HuH-7 (cell line): ENCODE measurements around the gene TNIK.

Experiments
- DNase-seq: peaks from one replicate; pipeline ENCODE4 v3.0.0; 2011; ENCODE audit warnings: low spot score

The TNIK gene

GRCh38 chr3:171186817-171187500 lies 273.2 kb downstream of the TNIK start:
- DNase-seq: no peak

- no peak for DNase-seq
Measured at GRCh38 chr3:171186383-171186782, 273.8 kb downstream of the TNIK start.

- DNase-seq: no peak
Measured at GRCh38 chr3:171185959-171186358, 274.2 kb downstream of the TNIK start.

GRCh38 chr3:171184372-171184771 lies 275.8 kb downstream of the TNIK start:
- no peak for DNase-seq

- peak; percentile 21 for DNase-seq
Measured at GRCh38 chr3:171183042-171183441, 277.2 kb downstream of the TNIK start.

- DNase-seq: no peak
Measured at GRCh38 chr3:171181907-171182690, 278.1 kb downstream of the TNIK start.

- no peak for DNase-seq
Measured at GRCh38 chr3:171178714-171179113, 281.5 kb downstream of the TNIK start.

GRCh38 chr3:171177553-171177952 lies 282.7 kb downstream of the TNIK start:
- no peak for DNase-seq

- DNase-seq: no peak
Measured at GRCh38 chr3:171177056-171177455, 283.1 kb downstream of the TNIK start.

GRCh38 chr3:171176244-171176933 lies 283.8 kb downstream of the TNIK start:
- no peak for DNase-seq

GRCh38 chr3:171175741-171176234 lies 284.4 kb downstream of the TNIK start:
- no peak for DNase-seq

GRCh38 chr3:171173736-171174135 lies 286.5 kb downstream of the TNIK start:
- no peak for DNase-seq

- no peak for DNase-seq
Measured at GRCh38 chr3:171172070-171172469, 288.1 kb downstream of the TNIK start.

- no peak for DNase-seq
Measured at GRCh38 chr3:171169866-171170265, 290.3 kb downstream of the TNIK start.

GRCh38 chr3:171169443-171169842 lies 290.8 kb downstream of the TNIK start:
- no peak for DNase-seq

- DNase-seq: no peak
Measured at GRCh38 chr3:171168551-171168950, 291.7 kb downstream of the TNIK start.

GRCh38 chr3:171168086-171168485 lies 292.1 kb downstream of the TNIK start:
- peak; percentile 77 for DNase-seq

GRCh38 chr3:171165983-171166382 lies 294.2 kb downstream of the TNIK start:
- DNase-seq: no peak

GRCh38 chr3:171165499-171165921 lies 294.7 kb downstream of the TNIK start:
- DNase-seq: no peak

- DNase-seq: no peak
Measured at GRCh38 chr3:171164067-171164465, 296.1 kb downstream of the TNIK start.

- no peak for DNase-seq
Measured at GRCh38 chr3:171163101-171164066, 296.8 kb downstream of the TNIK start.

- DNase-seq: no peak
Measured at GRCh38 chr3:171160325-171160724, 299.9 kb downstream of the TNIK start.
